Endothelial cell (in vitro differentiated cells): ENCODE data around the gene PLAGL2. TPM values are rescaled to one million over a fixed set of nuclear protein-coding genes. Genes with fewer than 3 reads are reported as not detected.
"Not testable (repeated sequence)": the region's sequence is repeated elsewhere in the genome, so short reads cannot be mapped to it uniquely, and the experiment has no call there.

Source experiments
- DNase-seq: peaks from one replicate; pipeline ENCODE4 v3.0.0; 2021; ENCODE audit warnings: low spot score
- H3K27ac Mint-ChIP-seq: one replicate; pipeline ENCODE4 v1.8.0; 2021; ENCODE audit warnings: mixed read lengths, inconsistent platforms; ENCODE audit not compliant: unreplicated experiment
- H3K27me3 Mint-ChIP-seq: one replicate; pipeline ENCODE4 v1.8.0; 2021; ENCODE audit warnings: mild to moderate bottlenecking, moderate library complexity, mixed read lengths, inconsistent platforms; ENCODE audit not compliant: unreplicated experiment
- H3K36me3 Mint-ChIP-seq: one replicate; pipeline ENCODE4 v1.8.0; 2021; ENCODE audit warnings: mild to moderate bottlenecking, low read depth, mixed read lengths, inconsistent platforms; ENCODE audit not compliant: unreplicated experiment
- H3K4me1 Mint-ChIP-seq: one replicate; pipeline ENCODE4 v1.8.0; 2021; ENCODE audit warnings: mild to moderate bottlenecking, mixed read lengths, inconsistent platforms; ENCODE audit not compliant: unreplicated experiment
- H3K4me3 Mint-ChIP-seq: one replicate; pipeline ENCODE4 v1.8.0; 2021; ENCODE audit warnings: mild to moderate bottlenecking, mixed read lengths, inconsistent platforms; ENCODE audit not compliant: unreplicated experiment
- H3K9me3 Mint-ChIP-seq: one replicate; pipeline ENCODE4 v1.8.0; 2021; ENCODE audit warnings: mixed read lengths, inconsistent platforms; ENCODE audit not compliant: unreplicated experiment
- CTCF ChIP-seq: fragments of 200-600 bp; sonication (generic); IDR thresholded peaks from one replicate; pipeline ENCODE4 v1.5.0; 2021; ENCODE audit warnings: antibody characterized with exemption; ENCODE audit not compliant: unreplicated experiment
- total RNA-seq: library from RNA; stranded (reverse); fragmentation: NEBNext Ultra II Directional; extraction: Animal tissue kit (Norgen Biotek cat#: 25700); gene quantifications from one replicate; pipeline ENCODE4 v1.2.1, GENCODE V29; 2021; ENCODE audit not compliant: unreplicated experiment

The PLAGL2 gene
- total RNA-seq, 1 donor from 2014 or later = 23.7 TPM

- no peak for DNase-seq
- H3K27me3 Mint-ChIP-seq = peaks cover 5% of the 10 kb centered on the region
- no peak for TF ChIP-seq CTCF
- peaks cover 7% of the 10 kb centered on the region for H3K36me3 Mint-ChIP-seq
- H3K4me3 Mint-ChIP-seq = no peak overlapping the region
- H3K4me1 Mint-ChIP-seq = peaks cover 7% of the 10 kb centered on the region
- H3K27ac Mint-ChIP-seq = no peak overlapping the region
- no peaks in the 10 kb centered on the region for H3K9me3 Mint-ChIP-seq
Measured at GRCh38 chr20:32184961-32185603, 22.5 kb downstream of the PLAGL2 start.

- H3K4me1 Mint-ChIP-seq = peaks cover 3% of the 10 kb centered on the region
- no peak overlapping the region for H3K27ac Mint-ChIP-seq
- no peak overlapping the region for H3K4me3 Mint-ChIP-seq
- peaks cover 7% of the 10 kb centered on the region for H3K36me3 Mint-ChIP-seq
- peaks cover 3% of the 10 kb centered on the region for H3K27me3 Mint-ChIP-seq
- no peak for TF ChIP-seq CTCF
- no peak for DNase-seq
- H3K9me3 Mint-ChIP-seq = no peaks in the 10 kb centered on the region
Measured at GRCh38 chr20:32183947-32184635, 23.5 kb downstream of the PLAGL2 start.

GRCh38 chr20:32181606-32182005, 25.9 kb downstream of the PLAGL2 start:
- Mint-ChIP-seq H3K27ac (no peak overlapping the region), H3K4me3 (no peak overlapping the region), H3K9me3 (no peaks in the 10 kb centered on the region), H3K36me3 (peaks cover 8% of the 10 kb centered on the region), H3K4me1 (no peaks in the 10 kb centered on the region), H3K27me3 (peaks cover 4% of the 10 kb centered on the region)
- no peak for TF ChIP-seq CTCF
- no peak for DNase-seq

- DNase-seq = no peak
- Mint-ChIP-seq H3K4me3 (no peak overlapping the region), H3K27ac (no peak overlapping the region), H3K4me1 (no peaks in the 10 kb centered on the region), H3K36me3 (peaks cover 8% of the 10 kb centered on the region), H3K9me3 (no peaks in the 10 kb centered on the region), H3K27me3 (peaks cover 4% of the 10 kb centered on the region)
- no peak for TF ChIP-seq CTCF
Measured at GRCh38 chr20:32179934-32180333, 27.6 kb downstream of the PLAGL2 start.

- Mint-ChIP-seq H3K4me1 (no peaks in the 10 kb centered on the region), H3K4me3 (no peak overlapping the region), H3K27ac (no peak overlapping the region), H3K9me3 (no peaks in the 10 kb centered on the region), H3K27me3 (peaks cover 4% of the 10 kb centered on the region), H3K36me3 (peaks cover 8% of the 10 kb centered on the region)
- DNase-seq = no peak
- TF ChIP-seq CTCF = no peak
Measured at GRCh38 chr20:32179515-32179914, 28.0 kb downstream of the PLAGL2 start.

GRCh38 chr20:32177696-32178095, 29.8 kb downstream of the PLAGL2 start:
- not testable (repeated sequence) for H3K9me3 Mint-ChIP-seq, DNase-seq, H3K4me1 Mint-ChIP-seq, H3K27me3 Mint-ChIP-seq, H3K27ac Mint-ChIP-seq, H3K36me3 Mint-ChIP-seq
- peak overlapping the region; percentile 19 for H3K4me3 Mint-ChIP-seq
